Measurements from ENCODE around the gene TSPAN18. TPM values are rescaled to one million over a fixed set of nuclear protein-coding genes. Genes with fewer than 3 reads are reported as not detected.

The TSPAN18 gene
- polyA plus RNA-seq, 12 donors: 37.3 to 67.7 (median 41.7) TPM; not detected in 1

GRCh38 chr11:44912270-44912987 is 185.7 kb downstream of the TSPAN18 start:
- DNase-seq: no peak

- DNase-seq: no peak
Observed at GRCh38 chr11:44913502-44913901, 186.7 kb downstream of the TSPAN18 start.

GRCh38 chr11:44914105-44914504 is 187.3 kb downstream of the TSPAN18 start:
- DNase-seq: no peak

- no peak for DNase-seq
Observed at GRCh38 chr11:44915004-44915403, 188.2 kb downstream of the TSPAN18 start.

GRCh38 chr11:44915621-44916020 is 188.9 kb downstream of the TSPAN18 start:
- no peak for DNase-seq

- DNase-seq: no peak
Observed at GRCh38 chr11:44916331-44916730, 189.6 kb downstream of the TSPAN18 start.

GRCh38 chr11:44916801-44917385 is 190.1 kb downstream of the TSPAN18 start:
- DNase-seq: no peak

- no peak for DNase-seq
Observed at GRCh38 chr11:44917741-44918140, 191.0 kb downstream of the TSPAN18 start.

GRCh38 chr11:44920451-44920850 is 193.7 kb downstream of the TSPAN18 start:
- no peak for DNase-seq

- no peak for DNase-seq
Observed at GRCh38 chr11:44923115-44923514, 196.4 kb downstream of the TSPAN18 start.

GRCh38 chr11:44923806-44924205 is 197.0 kb downstream of the TSPAN18 start:
- no peak for DNase-seq

- no peak for DNase-seq
Observed at GRCh38 chr11:44926036-44926435, 199.3 kb downstream of the TSPAN18 start.

GRCh38 chr11:44927174-44927661 is 200.5 kb downstream of the TSPAN18 start:
- DNase-seq: no peak

GRCh38 chr11:44928144-44928543 is 201.4 kb downstream of the TSPAN18 start:
- no peak for DNase-seq

GRCh38 chr11:44928816-44929215 is 202.1 kb downstream of the TSPAN18 start:
- DNase-seq: no peak

GRCh38 chr11:44930588-44931302 is 204.0 kb downstream of the TSPAN18 start:
- no peak for DNase-seq

- DNase-seq: no peak
Observed at GRCh38 chr11:44931466-44931865, 204.7 kb downstream of the TSPAN18 start.

GRCh38 chr11:44934110-44934509 is 207.3 kb downstream of the TSPAN18 start:
- DNase-seq: no peak

GRCh38 chr11:44934735-44935250 is 208.0 kb downstream of the TSPAN18 start:
- no peak for DNase-seq

GRCh38 chr11:44936525-44936924 is 209.8 kb downstream of the TSPAN18 start:
- DNase-seq: peak; percentile 89

GRCh38 chr11:44936951-44937543 is 210.3 kb downstream of the TSPAN18 start:
- DNase-seq: no peak

- DNase-seq: no peak
Observed at GRCh38 chr11:44938066-44938691, 211.4 kb downstream of the TSPAN18 start.

All from muscle of arm (tissue), 12 donors.